GM19043 (cell line): ENCODE results near the gene COL27A1.
"Not testable (repeated sequence)": the region's sequence is repeated elsewhere in the genome, so short reads cannot be mapped to it uniquely, and the experiment has no call there.

Source experiments
- ATAC-seq: cut with Tn5 transposase; IDR thresholded peaks from one replicate; pipeline ENCODE4 v1.9.1; 2021; ENCODE audit warnings: low read depth; ENCODE audit not compliant: unreplicated experiment

Gene COL27A1

DNA sequence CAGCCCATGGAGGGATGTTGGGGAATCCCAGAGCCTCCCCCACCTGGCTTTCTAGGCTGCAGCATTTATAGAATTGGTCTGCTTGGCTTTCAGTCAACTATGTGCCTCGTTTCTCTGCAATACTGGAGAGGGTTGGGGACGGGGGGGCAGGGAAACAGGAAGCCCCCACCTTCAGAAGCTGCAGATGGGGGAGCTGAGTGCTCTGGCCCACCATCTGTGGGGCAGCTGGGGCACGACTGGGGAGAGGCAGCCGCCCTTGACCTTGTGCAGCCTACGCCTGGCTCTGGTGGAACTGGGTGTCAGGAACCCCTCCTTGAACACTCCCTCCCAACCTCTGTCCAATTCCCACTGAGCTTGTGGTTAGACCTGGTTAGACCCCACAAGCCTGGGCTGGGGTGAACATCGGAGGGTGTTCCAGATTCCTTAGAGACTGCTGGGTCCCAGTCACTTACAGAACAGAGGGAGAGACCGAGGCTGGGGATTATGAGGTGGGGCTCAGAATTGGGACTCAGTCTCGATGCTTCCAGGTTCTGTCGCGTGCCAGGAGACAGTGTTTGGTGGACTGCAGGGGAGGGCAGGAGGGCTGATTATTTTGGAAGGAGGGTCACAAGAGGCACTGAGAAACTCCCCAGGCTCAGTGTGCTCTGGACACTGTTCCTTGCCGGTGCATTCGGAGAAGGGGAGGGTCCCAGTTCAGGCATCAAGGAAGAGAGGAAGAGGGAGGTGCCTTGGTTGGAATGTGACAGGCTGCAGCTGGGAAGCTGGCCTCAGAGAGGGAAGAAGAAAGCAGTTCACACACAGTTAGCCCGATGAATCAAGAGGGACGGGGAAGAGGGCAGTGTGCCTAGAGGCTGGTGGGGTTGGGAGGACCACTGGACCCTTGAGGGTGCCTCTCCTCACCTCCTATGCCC, 25.6 kb downstream of the COL27A1 start:
- no peak for ATAC-seq

DNA sequence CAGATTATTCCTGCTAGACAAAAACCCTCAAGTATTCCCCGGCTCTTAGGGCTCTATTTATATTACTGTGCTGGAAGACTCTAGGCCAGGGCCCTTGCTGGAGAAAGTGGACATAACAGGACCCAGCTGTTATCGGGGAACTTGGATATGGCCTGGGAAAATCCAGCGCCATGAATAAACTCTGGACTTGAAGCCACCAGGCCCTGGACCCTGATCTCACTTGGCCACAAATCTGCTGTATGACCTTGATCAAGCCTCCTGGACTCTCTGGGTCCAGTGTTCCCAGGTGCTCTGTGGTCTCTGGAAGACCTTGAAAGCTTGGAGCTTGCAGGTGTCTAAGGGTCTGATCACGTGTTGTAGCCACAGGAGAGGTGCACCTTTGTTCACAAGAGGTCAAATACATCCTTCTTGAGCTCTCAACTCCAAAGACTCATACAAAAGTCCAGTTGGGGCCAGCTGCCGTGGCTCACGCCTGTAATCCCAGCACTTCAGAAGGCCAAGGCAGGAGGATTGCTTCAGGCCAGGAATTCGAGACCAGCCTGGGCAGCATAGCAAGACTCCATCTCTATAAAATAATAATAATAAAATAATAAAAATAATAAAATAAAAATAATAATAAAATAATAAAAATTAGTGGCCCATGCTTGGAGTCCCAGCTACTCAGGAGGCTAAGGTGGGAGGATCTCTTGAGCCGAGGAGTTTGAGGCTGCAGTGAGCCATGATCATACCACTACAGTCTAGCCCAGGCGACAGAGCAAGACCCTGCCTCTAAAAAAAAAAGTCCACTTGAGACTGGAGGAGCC, 26.5 kb downstream of the COL27A1 start:
- no peak for ATAC-seq

DNA sequence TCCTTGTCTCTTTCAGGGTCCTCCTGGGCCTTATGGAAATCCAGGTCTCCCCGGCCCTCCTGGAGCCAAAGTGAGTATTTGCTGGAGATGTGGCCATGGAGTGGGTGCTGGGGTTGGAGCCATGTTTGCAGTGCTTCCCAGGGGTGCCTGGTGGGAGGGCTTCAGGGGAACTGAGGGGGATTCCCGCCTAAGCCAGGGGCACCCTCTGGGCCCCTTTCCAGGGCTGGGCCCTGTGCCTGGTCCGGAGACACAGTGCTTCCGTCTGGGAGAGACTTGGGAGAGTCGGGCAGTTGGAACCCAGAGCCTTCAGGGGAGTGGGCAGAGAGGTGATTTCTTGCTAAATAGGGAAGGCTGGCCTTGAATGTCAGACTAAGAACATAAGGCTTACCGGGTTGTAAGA, 27.7 kb downstream of the COL27A1 start:
- ATAC-seq: no peak

DNA sequence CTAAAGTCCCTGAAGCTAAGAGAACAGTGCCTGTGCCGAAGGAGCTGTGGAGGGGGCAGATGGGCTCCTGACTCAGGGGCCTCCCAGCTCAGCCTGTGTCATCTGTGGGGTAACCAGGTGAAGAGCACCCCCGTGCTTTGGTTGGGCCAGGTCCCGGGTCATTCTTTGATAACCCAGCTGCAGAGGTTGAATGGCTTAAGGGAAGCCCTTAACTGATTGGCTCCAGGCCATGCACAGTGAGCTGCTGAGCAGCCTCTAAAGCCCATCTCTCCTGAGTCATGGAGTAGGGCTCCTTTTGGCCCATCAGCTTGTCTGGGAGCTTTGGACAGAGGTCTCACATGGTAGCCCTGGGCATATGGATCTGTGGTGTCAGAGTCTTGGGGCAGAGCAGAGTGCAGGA, 28.7 kb downstream of the COL27A1 start:
- ATAC-seq: no peak

DNA sequence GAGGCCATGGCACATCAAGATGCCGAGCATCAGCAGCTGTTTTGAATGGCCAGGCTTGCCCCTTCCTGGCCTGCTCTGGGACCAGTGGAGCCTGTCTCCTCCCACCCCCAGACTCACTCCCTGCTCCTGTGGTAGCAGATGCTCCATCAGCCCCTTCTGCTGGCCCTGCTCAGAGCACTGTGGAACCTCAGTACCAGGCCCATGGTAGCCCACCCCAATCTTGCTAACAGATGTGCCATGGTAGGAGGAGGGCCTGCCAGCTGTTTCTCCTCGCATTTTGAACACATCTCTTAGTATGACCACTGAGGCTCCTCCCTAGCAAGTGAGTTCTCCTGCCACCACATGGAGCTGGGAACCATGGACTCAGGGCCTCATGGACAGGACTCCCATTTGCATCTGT, 29.5 kb downstream of the COL27A1 start:
- no peak for ATAC-seq

DNA sequence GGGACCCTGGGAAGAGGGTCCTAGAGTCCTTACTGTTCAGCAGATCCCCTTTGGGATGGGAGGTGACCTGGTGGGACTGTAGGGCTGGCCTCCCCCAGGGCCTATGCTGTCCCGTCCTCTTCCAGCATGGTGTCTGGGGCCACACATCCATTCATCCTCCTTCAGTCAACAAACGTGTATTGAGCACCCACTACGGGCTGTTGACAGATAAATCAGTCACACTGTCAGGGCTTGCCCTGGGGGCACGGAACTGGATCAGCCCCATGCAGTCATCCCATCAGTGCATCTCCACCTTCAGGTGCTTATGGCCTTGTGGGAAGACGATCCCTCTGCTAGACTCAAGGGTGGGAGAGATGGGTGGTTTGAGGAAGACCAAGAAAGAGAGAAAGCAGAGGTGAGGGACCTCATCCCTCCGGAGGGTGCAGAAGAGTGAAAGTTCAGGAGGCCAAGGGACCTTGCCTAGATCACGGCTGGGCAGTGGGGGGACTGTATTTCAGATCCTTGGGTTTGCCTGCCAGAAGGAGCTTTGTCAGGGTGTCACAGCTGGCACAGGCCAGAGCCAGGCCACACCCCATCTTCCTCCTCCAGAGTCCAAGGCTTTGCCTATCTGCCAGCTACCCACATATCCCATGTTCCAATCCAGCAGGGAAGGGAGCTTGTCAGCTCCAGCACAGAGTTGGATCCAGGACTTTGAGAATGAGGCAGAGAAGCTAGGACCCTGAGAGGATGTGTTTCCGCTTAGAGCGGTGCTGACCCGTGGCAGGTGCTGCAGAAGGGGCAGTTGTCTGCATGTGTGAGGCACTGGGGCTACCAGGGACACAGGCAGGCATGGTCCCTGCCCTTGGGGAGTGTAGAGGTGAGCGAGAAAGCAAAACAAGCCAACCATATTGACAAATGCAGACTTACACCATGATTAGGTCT, 30.5 kb downstream of the COL27A1 start:
- ATAC-seq: no peak

DNA sequence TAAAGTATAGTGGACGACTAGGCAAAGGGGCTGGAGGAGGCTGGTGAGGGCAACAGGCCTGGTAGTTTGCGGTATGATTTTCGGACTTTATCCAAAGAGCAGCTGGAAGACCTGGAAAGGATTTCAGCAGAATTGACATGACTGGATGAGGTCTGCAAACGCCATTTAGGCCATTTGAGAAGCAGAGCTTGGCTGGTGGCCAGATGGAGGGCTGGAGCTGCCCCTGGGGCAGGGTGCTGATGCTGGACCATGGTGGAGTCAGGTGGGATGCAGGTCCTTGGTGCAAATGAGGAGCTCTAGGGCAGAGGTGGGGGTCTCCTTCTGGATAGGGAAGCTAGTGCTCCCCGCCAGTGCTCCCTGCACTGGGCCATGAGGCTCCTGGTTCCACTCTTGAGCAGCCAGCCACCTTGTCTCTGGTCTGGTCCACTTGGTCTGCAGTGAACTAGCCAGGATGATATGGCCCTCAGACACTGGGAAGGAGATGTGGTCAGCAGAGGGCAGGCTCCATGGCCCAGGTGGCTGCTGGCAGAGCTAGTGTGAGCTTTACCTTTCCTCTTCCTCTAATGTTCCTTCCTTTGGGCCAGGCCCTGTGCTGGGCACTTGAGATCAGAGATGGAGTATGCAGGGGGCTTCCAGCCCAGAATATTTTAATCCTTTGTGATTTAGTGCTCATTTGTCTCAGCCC, 31.4 kb downstream of the COL27A1 start:
- no peak for ATAC-seq

DNA sequence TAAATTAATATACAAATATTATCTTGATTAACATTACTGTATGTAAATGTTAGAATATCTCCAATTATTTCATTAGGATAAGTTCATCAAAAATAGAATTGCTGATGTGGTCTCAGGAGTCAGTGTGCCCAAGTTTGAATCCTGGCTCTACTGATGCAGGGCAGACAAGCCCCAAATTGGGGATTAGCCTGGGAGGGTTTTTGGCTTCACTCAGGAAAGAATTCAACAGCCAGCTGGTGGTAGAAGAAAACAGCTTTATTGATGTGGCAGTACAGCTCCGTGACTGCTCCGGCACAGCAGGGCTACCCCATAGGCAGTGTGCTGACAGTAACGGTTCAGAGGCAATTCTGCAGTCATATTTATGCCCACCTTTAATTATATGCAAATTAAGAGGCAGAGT, 32.5 kb downstream of the COL27A1 start:
- ATAC-seq: no peak

DNA sequence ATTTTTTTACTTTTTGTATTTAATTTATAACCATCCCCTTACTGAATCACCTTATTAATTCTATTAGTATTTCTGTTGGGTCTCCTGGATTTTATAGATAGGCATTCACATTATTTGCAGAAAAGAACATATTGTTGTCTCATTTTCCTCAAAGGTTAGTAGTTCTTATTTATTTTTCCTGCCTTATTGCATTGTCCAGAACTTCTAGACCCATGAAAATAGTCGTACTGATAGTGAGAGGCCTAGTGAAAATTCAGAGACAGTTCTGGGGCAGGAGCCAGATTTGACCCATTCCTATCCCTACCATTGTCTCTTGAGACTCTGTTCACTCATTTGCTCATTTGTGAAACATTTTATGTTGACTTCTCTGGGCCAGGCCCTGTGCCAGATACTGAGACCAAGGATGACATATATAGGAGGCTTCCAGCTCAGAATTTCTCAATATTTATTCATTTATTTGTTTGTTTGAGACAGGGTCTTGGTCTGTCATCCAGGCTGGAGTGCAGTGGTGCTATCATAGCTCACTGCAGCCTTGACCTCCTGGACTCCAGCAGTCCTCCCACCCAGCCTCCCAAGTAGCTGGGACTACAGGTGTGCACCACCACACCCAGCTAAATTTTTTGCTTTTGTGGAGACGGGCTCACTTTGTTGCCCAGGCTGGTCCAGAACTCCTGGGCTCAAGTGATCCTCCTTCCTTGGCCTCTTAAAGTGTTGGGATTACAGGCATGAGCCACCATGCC, 34.7 kb downstream of the COL27A1 start:
- no peak for ATAC-seq

DNA sequence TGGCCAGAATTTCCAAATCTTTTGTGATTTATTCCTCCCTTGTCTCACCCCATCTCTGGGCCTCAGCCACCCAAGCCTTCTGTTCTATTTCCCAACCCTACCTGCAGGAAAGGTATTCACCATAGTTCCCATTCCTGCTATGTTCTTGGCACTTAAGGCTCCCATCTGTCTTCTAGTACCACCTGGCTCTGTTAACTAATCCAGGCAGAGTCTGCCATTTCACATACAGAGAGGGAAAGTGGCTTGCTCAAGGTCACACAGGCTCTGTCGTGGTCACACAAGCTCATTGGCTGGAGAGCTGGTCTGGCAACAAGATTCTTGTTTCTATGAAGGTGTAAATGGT, 35.2 kb downstream of the COL27A1 start:
- ATAC-seq: no peak

DNA sequence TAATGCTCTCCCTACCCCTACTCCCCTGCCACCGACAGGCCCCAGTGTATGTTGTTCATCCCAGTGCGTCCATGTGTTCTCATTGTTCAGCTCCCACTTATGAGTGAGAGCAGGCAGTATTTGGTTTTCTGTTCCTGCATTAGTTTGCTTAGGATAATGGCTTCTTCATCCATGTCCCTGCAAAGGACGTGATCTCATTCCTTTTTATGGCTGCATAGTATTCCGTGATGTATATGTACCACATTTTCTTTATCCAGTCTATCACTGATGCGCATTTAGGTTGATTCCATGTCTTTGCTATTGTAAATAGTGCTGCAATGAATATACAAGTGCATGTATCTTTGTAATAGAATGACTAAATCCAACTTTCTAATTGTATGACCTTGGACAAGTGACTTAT, 36.1 kb downstream of the COL27A1 start:
- ATAC-seq: not testable (repeated sequence)

DNA sequence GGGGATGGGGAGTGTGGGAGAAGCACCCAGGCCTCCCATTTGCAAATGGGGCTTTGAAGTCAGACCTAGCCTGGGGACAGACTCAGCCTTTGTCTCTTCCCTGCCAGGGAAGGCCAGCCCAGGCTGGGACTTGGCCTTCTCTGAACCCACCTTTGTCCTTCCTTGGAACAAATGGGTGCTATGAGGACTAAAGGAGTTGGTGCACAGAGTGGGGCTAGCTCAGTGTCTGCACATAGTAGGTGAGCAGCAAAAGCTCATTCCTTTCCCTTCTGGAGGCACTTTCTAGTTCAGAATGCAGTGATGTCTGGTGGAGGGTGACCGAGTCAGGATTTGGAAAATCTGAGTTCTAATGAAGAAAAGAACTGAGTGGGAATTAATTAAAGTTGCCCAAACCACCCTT, 37.2 kb downstream of the COL27A1 start:
- ATAC-seq: no peak

DNA sequence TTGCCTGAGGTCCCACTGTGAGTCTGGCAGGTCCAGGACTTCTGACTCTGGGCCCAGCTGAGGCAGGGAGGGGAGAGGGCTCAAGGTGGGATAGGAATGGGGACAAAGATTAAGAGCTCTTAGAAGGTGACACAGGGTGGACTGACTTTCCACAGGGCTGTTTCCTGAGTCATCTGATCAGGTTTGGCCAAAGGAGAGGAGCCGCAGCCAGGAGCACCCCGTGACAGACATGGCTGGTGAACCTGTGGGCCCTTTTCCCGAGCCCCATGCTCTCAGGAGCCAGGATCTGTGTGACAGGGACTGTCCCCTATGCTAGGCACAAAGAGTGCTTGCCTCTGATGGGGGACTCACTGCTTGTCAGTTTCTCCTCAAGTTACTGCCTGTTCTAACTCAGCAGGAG, 37.8 kb downstream of the COL27A1 start:
- ATAC-seq: no peak

DNA sequence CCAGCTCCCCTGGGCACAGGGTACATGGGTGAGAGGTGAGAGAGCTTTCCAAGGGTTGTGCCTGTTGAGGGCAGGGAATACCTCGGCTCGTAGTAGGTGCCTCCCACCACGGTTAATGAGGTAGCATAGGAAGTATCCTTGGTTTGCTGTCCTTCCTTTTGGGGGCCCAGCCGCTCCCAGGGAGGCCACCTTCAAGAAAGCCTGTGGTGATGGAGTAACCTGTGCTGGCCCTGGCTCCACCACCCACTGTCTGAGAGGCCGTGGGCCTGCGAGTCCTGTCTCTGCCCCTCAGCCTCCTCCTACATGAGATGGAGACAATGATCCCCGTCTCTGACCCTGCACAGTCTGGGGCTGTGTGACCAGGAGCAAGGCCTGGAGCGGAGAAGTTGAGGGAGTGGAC, 40.8 kb downstream of the COL27A1 start:
- no peak for ATAC-seq

DNA sequence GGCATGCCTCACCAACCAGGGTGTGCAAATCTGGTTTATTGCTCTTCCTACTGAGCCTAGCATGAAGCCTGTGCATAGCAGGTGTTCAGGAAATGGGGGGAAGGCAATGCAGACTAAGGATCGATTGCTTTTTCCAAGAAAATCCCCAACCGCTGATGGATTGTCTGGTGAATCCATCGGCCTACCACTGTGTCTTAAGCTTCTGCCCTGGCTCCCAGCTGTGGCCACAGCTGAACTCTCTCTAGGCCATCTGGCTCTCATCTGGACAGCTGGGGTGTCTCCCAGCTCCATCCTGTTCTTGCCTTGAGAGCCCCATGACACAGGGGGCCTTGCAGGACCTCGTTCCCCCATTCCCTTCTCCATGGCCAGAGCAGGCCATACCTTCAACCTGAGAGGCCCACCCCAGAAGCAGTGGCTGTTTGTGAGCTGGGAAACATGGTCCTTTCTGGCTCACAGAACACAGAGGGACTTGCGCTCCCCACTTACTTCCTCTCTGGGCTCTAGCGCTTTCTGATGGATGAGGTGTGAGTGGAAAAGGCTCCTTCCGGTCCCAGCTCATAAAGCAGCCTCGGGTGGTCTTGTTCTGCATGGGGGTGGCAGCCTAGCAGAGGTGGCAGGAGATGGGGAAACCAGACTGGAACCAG, 41.8 kb downstream of the COL27A1 start:
- ATAC-seq: no peak

DNA sequence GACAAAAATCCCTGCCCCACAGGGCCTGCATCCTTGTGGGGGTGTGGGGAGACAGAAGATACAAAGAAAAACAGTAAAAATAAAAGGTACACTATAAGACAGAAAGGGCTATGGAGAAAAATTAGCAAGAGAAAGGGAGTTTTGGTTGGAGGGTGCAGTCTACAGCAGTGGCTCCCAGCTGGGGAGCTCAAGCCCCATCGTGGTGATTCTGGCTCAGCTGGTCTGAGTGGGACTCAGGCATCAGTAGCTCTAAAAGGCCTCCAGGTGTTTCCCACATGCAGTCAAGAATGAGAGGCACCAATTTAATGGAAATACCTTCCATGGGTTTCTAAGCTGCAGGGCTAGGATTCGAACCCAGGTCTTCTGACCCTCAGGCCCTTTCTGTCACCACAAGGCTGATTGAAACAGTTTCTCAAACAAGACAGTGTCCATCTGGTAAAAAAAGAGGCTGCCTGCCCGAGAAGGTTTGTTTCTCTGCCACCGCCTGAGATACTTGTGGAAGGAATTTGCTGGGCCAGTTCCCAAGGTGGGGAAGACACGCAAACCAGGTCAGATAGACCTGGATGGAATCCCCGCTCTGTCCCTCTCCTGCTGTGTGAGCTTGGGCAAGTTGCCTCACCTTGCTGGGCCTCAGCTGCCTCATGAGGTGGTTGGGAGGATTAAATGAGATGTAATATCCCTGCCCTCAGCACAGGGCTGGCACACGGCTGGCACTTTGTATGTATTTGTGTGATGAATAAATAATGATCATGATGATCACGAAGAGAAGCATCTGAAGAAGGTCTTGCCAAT, 43.1 kb downstream of the COL27A1 start:
- ATAC-seq: no peak

DNA sequence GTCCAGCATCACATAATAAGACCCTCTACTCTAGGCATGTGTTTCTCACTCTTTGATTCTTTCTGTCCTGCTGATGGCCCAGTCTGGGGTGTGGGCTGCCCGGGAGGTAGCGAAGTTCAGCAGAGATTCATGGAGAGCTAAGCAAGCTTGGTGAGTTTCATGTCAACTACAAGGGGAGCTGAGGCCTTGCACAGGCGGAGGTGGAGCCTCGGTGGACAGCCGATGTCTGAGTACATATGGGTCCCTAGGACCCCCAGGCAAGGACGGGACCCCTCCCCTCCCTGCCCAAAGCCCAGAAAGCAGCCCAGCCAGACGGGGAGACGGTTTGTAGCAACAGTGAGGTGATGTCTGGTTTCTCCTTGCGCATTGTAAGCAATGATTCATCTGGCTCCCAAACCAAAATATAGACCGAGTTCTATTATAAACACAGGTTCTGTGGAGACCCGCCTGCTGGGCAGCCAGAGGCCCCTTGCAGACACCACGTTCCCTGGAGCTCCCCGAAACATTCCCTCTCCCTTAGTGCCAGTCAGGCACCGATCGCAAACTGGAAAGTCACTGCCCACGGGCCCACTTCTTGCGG, 45.5 kb downstream of the COL27A1 start:
- no peak for ATAC-seq

DNA sequence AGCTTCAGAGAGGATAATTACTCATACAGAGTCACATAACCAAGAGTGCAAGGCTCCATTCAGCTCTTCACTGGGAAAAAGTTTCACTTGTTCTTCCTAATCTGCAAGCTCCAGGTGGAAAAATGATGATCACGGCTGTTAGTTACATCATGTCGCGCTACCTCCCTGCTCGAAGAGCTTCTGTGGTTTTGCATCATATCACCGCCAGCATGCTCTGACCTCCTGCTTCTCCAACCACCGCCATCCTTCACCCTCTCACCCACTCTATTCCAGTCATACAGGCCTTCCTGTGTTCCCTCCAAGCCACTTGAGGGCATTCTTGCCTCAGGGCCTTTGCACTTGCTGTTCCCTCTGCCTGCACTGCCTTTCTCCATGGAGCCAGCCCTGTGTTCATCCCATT, 47.1 kb downstream of the COL27A1 start:
- ATAC-seq: no peak
